ENCODE results near the gene ATRX. TPM values are rescaled to one million over a fixed set of nuclear protein-coding genes. Genes with fewer than 3 reads are reported as not detected.

ATRX gene
- total RNA-seq, 2 donors from 2014 or later, result 40.9 to 48.3 TPM

DNA sequence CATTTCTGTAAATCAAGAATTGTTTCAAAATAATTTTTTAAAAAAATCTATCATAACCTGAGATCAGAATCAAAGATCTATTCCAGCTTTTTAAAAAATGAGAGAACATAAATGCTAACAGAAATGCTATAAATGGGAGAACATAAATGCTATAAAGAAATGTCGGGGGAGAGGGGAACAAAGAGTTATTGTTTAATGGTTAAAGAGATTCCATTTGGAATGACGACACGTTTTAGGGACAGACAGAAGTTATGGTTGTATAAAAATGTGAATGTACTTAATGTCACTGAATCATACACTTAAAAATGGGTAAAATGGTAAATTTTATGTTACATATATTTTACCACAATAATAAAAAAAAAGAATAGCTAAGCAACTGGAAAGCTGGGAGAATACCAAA lies 127.1 kb downstream of the ATRX start:
- Histone ChIP-seq H3K9me3 (no peaks in the 10 kb centered on the region), H3K27me3 (no peaks in the 10 kb centered on the region), H3K4me1 (no peaks in the 10 kb centered on the region), H3K4me3 (no peak overlapping the region), H3K27ac (no peak overlapping the region), H3K36me3 (no peaks in the 10 kb centered on the region)
- no peak for DNase-seq (ENCODE audit: low spot score)
- TF ChIP-seq CTCF (IDR thresholded peaks at IDR 0.05), result no peak

GRCh38 chrX:77652095-77652494 lies 133.9 kb downstream of the ATRX start:
- no peak for DNase-seq (ENCODE audit: low spot score)
- H3K4me3 ChIP-seq, result no peak overlapping the region
- TF ChIP-seq CTCF (IDR thresholded peaks at IDR 0.05), result no peak
- no peaks in the 10 kb centered on the region for H3K4me1 ChIP-seq
- H3K9me3 ChIP-seq, result no peaks in the 10 kb centered on the region
- H3K27me3 ChIP-seq, result no peaks in the 10 kb centered on the region
- H3K36me3 ChIP-seq, result no peaks in the 10 kb centered on the region
- H3K27ac ChIP-seq, result no peak overlapping the region

- Histone ChIP-seq H3K4me3 (no peak overlapping the region), H3K9me3 (peaks cover 0 to 10% of the 10 kb centered on the region in 2 donors), H3K36me3 (peaks cover 4% of the 10 kb centered on the region), H3K27ac (no peak overlapping the region), H3K27me3 (no peaks in the 10 kb centered on the region), H3K4me1 (no peaks in the 10 kb centered on the region)
- TF ChIP-seq CTCF (IDR thresholded peaks at IDR 0.05), result no peak
- DNase-seq (ENCODE audit: low spot score), result no peak
Measured at GRCh38 chrX:77640702-77641101, 145.3 kb downstream of the ATRX start.

DNA sequence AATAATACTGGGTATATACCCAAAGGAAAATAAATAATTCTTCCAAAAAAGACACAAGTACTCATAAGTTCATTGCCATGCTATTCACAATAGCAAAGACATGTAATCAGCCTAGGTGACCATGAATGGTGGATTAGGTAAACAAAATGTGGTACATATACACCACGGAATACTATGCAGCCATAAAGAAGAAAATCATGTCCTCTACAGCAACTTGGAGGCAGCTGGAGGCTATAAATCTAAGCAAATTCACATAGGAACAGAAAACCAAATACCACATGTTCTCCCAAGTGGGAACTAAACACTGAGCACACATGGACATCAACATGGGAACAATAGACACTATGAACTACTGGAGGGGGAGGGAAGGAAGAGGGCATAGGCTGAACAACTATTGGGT lies 146.2 kb downstream of the ATRX start:
- TF ChIP-seq CTCF (IDR thresholded peaks at IDR 0.05), result no peak
- DNase-seq (ENCODE audit: low spot score), result no peak
- no peaks in the 10 kb centered on the region for H3K4me1 ChIP-seq
- no peak overlapping the region for H3K27ac ChIP-seq
- no peak overlapping the region for H3K4me3 ChIP-seq
- no peaks in the 10 kb centered on the region for H3K27me3 ChIP-seq
- peaks cover 0 to 1% of the 10 kb centered on the region in 2 donors for H3K9me3 ChIP-seq
- peaks cover 4% of the 10 kb centered on the region for H3K36me3 ChIP-seq

DNA sequence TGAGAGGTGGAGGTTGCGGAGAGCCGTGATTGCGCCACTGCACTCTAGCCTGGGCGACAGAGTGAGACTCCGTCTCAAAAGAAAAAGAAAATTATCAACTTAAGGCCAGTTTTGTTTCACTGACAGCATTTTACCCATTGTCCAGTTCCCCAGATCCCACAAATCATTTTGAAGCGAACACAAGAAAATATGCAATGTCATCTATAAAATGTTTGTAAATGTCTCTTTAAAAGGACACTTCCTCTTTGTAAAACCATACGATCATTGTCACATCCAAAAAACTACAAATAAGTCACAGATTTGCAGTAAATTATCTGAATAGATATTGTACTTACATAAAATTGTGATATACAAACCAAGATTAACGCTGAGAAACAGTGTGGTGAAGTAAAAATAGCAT lies 147.6 kb downstream of the ATRX start:
- no peaks in the 10 kb centered on the region for H3K27me3 ChIP-seq
- no peak overlapping the region for H3K4me3 ChIP-seq
- no peaks in the 10 kb centered on the region for H3K9me3 ChIP-seq
- no peak overlapping the region for H3K27ac ChIP-seq
- DNase-seq (ENCODE audit: low spot score), result no peak
- peaks cover 4% of the 10 kb centered on the region for H3K36me3 ChIP-seq
- H3K4me1 ChIP-seq, result no peaks in the 10 kb centered on the region
- TF ChIP-seq CTCF (IDR thresholded peaks at IDR 0.05), result no peak

GRCh38 chrX:77635373-77635772 lies 150.6 kb downstream of the ATRX start:
- no peak for TF ChIP-seq CTCF (IDR thresholded peaks at IDR 0.05)
- Histone ChIP-seq H3K27ac (no peak overlapping the region), H3K36me3 (peaks cover 4% of the 10 kb centered on the region), H3K9me3 (no peaks in the 10 kb centered on the region), H3K27me3 (no peaks in the 10 kb centered on the region), H3K4me3 (no peak overlapping the region), H3K4me1 (no peaks in the 10 kb centered on the region)
- no peak for DNase-seq (ENCODE audit: low spot score)

All from right atrium auricular region (tissue), 2 donors.